IPS-20b (cell line): Measurements from ENCODE around the gene GMCL2.

Experiments
- H3K27ac ChIP-seq: one replicate; pipeline ENCODE4 v1.5.1; 2013; ENCODE audit warnings: low read length
- H3K27me3 ChIP-seq: 2 replicates; pipeline ENCODE4 v1.6.1; 2013; ENCODE audit warnings: mild to moderate bottlenecking, low read length, inconsistent platforms; ENCODE audit not compliant: insufficient read depth
- H3K36me3 ChIP-seq: 2 replicates; pipeline ENCODE4 v1.6.1; 2013; ENCODE audit warnings: low read depth, mild to moderate bottlenecking, inconsistent platforms, low read length, moderate library complexity; ENCODE audit not compliant: insufficient read depth
- H3K4me1 ChIP-seq: 2 replicates; pipeline ENCODE4 v1.6.1; 2013; ENCODE audit warnings: mild to moderate bottlenecking, control low read depth, inconsistent platforms, low read length, moderate library complexity; ENCODE audit not compliant: insufficient read depth
- H3K4me3 ChIP-seq: 2 replicates; pipeline ENCODE4 v1.5.1; 2013; ENCODE audit warnings: mild to moderate bottlenecking, low read length, inconsistent platforms
- H3K9ac ChIP-seq: 2 replicates; pipeline ENCODE4 v1.6.1; 2013; ENCODE audit warnings: low read depth, mild to moderate bottlenecking, inconsistent platforms, low read length, moderate library complexity
- H3K9me3 ChIP-seq: 2 replicates; pipeline ENCODE4 v1.6.1; 2013; ENCODE audit warnings: mild to moderate bottlenecking, low read depth, low read length, inconsistent platforms; ENCODE audit not compliant: insufficient read depth

Gene GMCL2

DNA sequence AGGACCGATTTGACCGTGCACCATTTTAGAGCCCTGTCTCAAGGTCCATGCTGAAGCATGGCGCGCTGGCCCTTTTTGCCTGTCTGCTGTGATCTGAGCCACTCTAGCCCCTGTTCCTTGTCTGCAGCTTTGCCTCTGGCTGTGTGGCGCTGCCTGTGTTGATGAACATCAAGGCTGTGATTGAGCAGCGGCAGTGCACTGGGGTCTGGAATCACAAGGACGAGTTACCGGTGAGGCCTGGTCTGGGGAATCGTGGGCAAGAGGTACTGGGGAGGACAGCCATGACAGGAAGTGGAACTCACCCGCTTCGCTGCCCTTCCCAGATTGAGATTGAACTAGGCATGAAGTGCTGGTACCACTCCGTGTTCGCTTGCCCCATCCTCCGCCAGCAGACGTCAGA is 39.8 kb downstream of the GMCL2 start:
- H3K27ac ChIP-seq = no peak overlapping the region
- no peak overlapping the region for H3K9ac ChIP-seq
- no peaks in the 10 kb centered on the region for H3K9me3 ChIP-seq
- H3K36me3 ChIP-seq = peaks cover 100% of the 10 kb centered on the region
- no peaks in the 10 kb centered on the region for H3K27me3 ChIP-seq
- H3K4me3 ChIP-seq = no peak overlapping the region
- H3K4me1 ChIP-seq = no peaks in the 10 kb centered on the region

DNA sequence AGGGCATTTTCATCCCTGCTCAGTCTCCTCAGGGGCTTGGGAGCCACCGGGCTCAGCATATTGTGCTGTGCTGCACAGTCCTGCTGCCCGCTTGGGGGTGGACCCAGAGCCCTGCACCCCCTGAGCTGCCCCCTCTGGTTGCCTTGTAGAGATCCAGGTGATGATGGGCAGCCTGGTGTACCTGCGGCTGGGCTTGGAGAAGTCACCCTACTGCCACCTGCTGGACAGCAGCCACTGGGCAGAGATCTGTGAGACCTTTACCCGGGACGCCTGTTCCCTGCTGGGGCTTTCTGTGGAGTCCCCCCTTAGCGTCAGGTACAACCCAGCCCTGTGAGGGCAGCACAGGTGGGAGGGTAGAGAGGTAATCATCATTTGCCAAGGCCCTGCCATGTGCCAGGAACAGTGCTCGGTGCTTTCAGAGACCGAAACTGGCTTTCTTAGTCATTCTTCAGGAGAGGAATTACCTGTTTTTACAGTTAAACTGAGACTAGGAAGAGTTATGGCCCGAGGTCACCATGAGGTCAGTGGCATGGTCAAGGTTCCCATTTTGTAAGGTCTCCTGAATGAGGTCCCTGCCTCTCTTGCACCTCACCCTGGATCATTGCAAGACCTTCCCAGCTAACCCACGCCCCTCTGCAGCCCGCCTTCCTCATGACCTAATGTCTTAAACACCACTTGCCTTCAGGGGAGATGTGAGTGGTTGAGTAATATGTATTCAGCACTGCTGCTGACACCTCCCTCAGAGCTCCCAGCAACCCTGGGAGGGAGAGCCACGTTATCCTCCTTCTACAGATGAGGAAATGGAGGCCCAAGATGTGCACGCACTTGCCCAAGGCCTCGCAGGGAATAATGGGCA is 41.0 kb downstream of the GMCL2 start:
- H3K36me3 ChIP-seq = peaks cover 100% of the 10 kb centered on the region
- H3K9ac ChIP-seq = no peak overlapping the region
- no peaks in the 10 kb centered on the region for H3K27me3 ChIP-seq
- H3K27ac ChIP-seq = no peak overlapping the region
- H3K4me1 ChIP-seq = no peaks in the 10 kb centered on the region
- H3K4me3 ChIP-seq = no peak overlapping the region
- H3K9me3 ChIP-seq = no peaks in the 10 kb centered on the region

DNA sequence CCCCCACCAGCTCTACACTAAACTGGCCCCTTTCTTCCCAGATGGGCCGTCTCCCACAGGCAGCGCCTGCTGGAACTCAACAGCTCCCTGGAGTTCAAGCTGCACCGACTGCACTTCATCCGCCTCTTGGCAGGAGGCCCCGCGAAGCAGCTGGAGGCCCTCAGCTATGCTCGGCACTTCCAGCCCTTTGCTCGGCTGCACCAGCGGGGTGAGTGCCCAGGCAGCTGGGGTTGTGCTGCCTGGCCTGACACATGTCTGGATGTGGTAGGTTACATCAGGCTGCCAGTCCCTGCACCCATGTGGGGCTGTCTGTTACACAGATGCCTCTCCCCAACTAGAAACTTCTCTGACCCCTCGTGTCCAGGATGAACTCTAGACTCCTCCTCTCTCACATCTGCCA is 43.3 kb downstream of the GMCL2 start:
- peaks cover 98% of the 10 kb centered on the region for H3K36me3 ChIP-seq
- no peak overlapping the region for H3K9ac ChIP-seq
- H3K27me3 ChIP-seq = no peaks in the 10 kb centered on the region
- no peaks in the 10 kb centered on the region for H3K9me3 ChIP-seq
- no peak overlapping the region for H3K4me3 ChIP-seq
- H3K27ac ChIP-seq = no peak overlapping the region
- no peaks in the 10 kb centered on the region for H3K4me1 ChIP-seq

DNA sequence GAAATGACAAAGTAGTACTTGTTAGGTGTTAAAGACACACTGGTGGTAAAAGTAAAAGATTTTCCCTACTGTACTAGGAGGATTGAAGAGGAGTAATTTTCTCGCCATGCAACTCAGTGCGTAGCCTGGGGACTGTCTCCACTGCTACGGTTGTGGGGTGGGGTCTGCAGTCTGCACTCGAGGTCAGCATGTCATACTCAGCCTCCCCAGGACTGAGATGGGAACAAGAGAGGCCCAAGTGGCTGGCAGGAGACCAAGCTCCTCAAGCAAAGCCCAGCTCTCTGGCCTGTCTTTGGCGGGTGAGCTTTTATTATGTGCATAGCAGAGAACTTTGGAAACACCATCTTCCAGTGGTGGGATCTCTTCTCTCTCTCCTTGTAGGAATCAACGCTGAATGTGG is 43.9 kb downstream of the GMCL2 start:
- Histone ChIP-seq H3K4me3 (no peak overlapping the region), H3K9me3 (no peaks in the 10 kb centered on the region), H3K4me1 (no peaks in the 10 kb centered on the region), H3K27ac (no peak overlapping the region), H3K27me3 (no peaks in the 10 kb centered on the region), H3K9ac (no peak overlapping the region), H3K36me3 (peaks cover 98% of the 10 kb centered on the region)

DNA sequence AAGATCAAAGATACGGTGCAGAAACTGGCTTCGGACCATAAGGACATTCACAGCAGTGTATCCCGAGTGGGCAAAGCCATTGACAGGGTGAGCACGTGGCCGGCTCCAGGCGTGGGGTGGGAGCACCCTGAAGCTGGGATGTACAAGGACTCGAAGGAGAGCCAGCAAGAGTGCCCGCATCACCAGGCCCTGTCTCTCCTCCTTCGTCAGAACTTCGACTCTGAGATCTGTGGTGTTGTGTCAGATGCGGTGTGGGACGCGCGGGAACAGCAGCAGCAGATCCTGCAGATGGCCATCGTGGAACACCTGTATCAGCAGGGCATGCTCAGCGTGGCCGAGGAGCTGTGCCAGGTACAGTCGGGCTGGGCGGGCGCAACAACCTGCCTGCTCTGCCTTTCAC is 44.5 kb downstream of the GMCL2 start:
- Histone ChIP-seq H3K9ac (no peak overlapping the region), H3K27me3 (no peaks in the 10 kb centered on the region), H3K27ac (no peak overlapping the region), H3K36me3 (peaks cover 98% of the 10 kb centered on the region), H3K4me3 (no peak overlapping the region), H3K4me1 (no peaks in the 10 kb centered on the region), H3K9me3 (no peaks in the 10 kb centered on the region)

DNA sequence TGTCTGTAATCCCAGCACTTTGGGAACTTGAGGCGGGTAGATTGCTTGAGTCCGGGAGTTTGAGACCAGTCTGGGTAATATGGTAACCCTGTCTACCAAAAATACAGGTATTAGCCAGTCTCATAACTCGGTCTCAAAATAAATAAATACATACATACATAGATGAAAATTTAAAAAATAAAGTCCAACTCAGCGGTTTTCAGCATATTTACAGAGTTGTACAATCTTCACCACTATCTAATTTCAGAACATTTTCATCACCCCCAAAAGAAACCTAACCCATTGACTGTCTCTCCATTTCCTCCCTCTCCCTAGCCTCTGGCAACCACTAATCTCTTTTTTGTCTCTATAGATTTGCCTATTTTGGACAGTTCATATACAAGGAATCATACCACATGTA is 45.6 kb downstream of the GMCL2 start:
- no peaks in the 10 kb centered on the region for H3K9me3 ChIP-seq
- H3K9ac ChIP-seq = no peak overlapping the region
- peaks cover 90% of the 10 kb centered on the region for H3K36me3 ChIP-seq
- H3K4me1 ChIP-seq = no peaks in the 10 kb centered on the region
- H3K27me3 ChIP-seq = no peaks in the 10 kb centered on the region
- H3K4me3 ChIP-seq = no peak overlapping the region
- H3K27ac ChIP-seq = no peak overlapping the region

DNA sequence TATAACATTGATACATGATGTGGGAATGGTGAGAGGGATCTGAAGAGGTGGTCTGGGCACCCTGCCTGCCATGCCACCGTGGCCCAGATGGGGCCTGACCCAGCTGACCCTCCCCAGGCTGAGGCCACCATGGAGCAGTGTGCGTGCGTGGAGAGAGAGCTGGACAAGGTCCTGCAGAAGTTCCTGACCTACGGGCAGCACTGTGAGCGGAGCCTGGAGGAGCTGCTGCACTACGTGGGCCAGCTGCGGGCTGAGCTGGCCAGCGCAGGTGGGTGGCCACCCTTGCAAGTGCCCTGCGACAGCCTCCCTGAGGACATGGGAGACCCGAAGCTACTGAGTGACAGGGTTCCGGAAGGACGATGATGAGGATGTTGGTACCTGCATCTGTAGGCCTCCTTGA is 49.2 kb downstream of the GMCL2 start:
- no peak overlapping the region for H3K27ac ChIP-seq
- no peak overlapping the region for H3K9ac ChIP-seq
- no peak overlapping the region for H3K4me3 ChIP-seq
- H3K27me3 ChIP-seq = no peaks in the 10 kb centered on the region
- no peaks in the 10 kb centered on the region for H3K4me1 ChIP-seq
- peaks cover 86% of the 10 kb centered on the region for H3K36me3 ChIP-seq
- no peaks in the 10 kb centered on the region for H3K9me3 ChIP-seq

DNA sequence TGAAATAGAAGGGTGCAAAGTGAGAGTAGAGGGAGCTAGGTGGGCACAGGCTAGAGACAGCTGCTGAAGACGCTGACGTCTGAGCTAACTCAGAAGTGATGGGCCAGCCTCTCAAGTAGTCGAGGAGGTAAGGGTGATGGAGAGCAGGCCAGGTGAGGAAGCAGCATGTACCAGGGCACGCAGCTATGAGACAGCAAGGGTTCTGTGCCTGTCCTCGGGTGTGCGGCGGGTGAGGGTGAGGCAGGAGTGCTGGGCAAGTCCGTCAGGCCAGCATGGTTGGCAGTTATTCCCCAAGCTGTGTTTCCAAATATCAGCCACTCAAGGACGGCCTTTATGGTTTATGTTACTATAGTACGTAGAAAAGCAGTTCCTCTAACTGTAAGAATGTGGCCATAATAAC is 50.2 kb downstream of the GMCL2 start:
- no peaks in the 10 kb centered on the region for H3K27me3 ChIP-seq
- H3K9ac ChIP-seq = no peak overlapping the region
- H3K27ac ChIP-seq = no peak overlapping the region
- H3K36me3 ChIP-seq = peaks cover 77% of the 10 kb centered on the region
- no peaks in the 10 kb centered on the region for H3K9me3 ChIP-seq
- H3K4me1 ChIP-seq = no peaks in the 10 kb centered on the region
- no peak overlapping the region for H3K4me3 ChIP-seq
